Inferior parietal cortex (tissue), 1 donor: ENCODE measurements around the gene RIOK3.
A peak's percentile ranks its signal among the peaks of the same experiment; 100 is the strongest.
"Not testable (repeated sequence)": the region's sequence is repeated elsewhere in the genome, so short reads cannot be mapped to it uniquely, and the experiment has no call there.

Experiments
- DNase-seq: peaks from one replicate; pipeline ENCODE4 v3.0.0-alpha.2; 2016; ENCODE audit errors: extremely low spot score

Gene RIOK3

DNA sequence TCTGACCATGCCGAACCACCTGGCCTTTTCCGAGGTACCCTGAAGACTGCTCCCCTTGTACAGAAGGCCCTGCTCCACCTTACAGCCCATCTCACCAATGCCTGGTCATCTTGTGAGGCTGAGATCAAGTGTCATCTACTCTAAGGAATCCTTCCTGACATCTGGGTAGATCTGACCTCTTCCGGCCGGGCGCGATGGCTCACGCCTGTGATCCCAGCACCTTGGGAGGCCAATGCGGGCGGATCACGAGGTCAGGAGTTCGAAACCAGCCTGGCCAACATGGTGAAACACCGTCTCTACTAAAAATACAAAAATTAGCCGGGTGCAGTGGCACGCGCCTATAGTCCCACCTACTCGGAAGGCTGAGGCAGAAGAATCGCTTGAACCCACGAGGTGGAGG, 2.1 kb upstream of the RIOK3 start:
- no peak for DNase-seq

- no peak for DNase-seq
These were observed 1.6 kb upstream of the RIOK3 start for GRCh38 chr18:23451491-23451890.

DNA sequence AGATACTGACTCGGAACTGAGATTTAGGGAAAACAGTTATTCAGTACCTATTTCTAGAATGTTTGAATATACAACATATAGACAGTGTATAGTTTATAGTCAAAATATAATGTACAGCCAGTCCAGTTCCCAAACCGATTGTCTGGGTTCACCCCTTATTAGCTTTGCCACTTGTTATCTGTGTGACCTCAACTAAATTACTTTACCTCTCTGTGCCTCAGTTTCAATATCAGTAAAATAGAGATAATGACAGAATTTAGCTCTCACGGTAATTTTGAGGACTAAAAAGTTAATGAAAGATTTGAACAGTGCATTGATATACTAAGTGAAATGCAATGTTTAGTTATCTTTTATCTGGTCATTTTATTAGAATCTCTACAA, 750 bp upstream of the RIOK3 start:
- DNase-seq: no peak

DNA sequence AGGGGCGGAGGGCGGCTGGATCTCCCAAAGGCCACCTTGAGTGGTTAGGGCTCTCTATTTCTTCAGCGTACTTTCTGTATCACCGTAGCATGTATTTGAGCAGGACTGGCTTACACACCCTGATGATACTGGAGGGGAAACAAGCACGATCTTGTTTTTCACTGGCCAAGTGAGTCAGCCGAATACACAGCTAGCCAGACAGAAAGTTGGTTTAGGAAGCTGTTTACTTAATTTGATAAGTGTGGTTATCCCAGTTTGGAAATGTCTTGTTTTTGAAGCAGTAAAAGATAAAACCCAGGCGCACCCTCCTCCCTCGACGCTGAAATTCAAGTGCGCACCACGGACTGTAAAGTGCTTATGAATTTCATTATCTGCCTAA, 582 bp downstream of the RIOK3 start:
- DNase-seq: peak; percentile 32

- no peak for DNase-seq
These were observed 3.7 kb downstream of the RIOK3 start for GRCh38 chr18:23456835-23457234.

- no peak for DNase-seq
These were observed 5.9 kb downstream of the RIOK3 start for GRCh38 chr18:23458830-23459529.

DNA sequence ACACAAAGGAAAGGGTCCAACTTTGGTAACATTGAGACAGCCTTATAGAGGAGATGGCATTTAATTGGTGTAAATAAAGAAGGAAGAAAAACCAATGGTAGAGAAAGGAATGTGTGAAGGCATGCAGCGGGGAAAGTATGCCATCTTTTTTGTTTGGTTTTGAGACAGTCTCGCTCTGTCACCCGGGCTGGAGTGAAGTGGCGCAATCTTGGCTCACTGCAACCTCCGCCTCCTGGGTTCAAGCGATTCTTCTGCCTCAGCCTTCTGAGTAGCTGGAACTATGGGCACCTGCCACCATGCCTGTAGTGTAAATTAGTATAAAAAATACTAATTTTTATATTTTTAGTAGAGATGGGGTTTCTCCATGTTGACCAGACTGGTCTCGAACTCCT, 6.4 kb downstream of the RIOK3 start:
- no peak for DNase-seq

GRCh38 chr18:23460285-23461273, 7.5 kb downstream of the RIOK3 start:
- DNase-seq: no peak

DNA sequence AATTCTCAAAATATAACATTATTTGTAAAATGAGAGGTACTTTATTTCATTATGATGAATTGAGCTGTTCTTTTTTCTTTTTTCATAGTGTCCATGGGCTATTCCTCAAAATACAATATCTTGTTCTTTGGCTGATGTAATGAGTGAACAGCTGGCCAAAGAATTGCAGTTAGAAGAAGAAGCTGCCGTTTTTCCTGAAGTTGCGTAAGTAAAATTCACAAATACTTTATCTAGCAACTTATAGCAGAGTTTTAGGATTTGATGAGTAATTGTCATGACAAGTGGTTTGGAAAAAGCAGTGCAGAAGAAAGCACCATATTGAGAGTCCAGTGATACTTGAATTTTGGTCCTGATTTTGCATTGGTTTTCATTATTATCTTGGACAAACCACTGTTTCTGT, 9.8 kb downstream of the RIOK3 start:
- DNase-seq: no peak

DNA sequence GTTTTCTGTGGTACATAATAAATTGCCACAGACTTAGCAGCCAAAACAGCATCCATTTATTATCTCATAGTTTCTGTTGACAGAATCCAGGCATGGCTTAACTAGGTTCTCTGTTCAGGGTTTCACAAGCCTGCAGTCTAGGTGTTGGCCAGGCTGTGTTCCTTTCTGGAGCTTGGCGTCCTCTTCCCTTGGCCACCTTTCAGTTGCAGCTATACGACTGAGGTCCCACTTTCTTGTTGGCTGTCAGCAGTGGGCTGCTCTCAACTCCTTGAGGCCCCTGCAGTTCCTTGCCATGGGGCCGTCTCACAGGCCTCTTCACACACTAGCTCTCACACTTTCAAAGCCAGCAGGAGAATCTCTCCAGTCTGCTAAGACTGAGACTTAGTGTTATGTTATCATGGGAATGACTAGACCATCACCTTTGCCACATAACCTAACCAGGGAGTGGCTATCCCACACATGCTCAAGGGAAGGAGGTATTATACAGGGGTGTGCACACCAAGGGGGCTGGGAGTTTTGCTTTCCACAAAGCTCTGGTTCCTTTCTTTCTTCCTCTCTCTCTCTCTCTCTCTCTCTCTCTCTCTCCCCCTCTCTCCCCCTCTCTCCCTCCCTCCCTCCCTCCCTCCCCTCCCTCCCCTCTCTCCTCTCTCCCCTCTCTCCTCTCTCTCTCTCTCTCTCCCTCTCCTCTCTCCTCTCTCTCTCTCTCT, 15.8 kb downstream of the RIOK3 start:
- no peak for DNase-seq

- DNase-seq: no peak
These were observed 17.7 kb downstream of the RIOK3 start for GRCh38 chr18:23470620-23471387.

DNA sequence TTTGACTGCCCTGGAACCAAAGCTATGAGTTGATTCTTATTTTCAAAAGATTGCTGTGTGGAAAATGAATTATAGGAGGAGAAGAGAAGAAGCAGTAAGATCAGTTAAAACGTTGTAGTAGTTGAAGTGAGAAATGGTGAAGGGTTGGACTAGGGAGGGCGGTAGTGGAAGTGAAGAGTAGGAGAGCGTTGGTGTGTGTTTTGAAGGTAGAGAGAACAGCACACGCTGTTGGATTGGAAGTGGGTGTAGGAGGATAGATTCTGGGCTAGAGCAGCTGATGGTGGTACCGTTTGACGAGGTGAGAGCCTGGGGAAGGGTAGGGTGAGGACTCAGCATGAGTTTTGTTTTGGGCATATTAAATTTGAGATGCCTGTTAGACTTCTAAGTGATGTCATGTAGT, 18.4 kb downstream of the RIOK3 start:
- no peak for DNase-seq

GRCh38 chr18:23479829-23480505, 26.9 kb downstream of the RIOK3 start:
- DNase-seq: no peak

- no peak for DNase-seq
These were observed 31.6 kb downstream of the RIOK3 start for GRCh38 chr18:23484561-23485182.

DNA sequence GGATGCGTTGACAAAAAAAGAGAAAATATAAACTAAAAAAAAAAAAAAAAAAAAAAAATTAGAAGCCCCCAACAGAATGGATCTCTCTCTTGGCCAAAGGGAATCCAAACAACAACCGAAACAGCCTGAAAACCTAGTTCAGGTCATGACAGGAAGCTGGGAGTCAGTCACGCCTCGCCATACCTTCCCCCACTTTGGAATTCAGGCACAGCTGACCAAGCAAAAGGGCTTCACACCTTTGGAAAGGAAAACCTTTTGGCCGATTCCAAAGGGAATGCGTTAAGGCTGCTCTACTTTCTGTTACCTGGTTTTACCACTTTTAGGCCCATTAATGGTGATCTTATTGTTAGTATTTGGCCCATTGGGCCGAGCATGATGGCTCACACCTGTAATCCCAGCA, 32.3 kb downstream of the RIOK3 start:
- no peak for DNase-seq

DNA sequence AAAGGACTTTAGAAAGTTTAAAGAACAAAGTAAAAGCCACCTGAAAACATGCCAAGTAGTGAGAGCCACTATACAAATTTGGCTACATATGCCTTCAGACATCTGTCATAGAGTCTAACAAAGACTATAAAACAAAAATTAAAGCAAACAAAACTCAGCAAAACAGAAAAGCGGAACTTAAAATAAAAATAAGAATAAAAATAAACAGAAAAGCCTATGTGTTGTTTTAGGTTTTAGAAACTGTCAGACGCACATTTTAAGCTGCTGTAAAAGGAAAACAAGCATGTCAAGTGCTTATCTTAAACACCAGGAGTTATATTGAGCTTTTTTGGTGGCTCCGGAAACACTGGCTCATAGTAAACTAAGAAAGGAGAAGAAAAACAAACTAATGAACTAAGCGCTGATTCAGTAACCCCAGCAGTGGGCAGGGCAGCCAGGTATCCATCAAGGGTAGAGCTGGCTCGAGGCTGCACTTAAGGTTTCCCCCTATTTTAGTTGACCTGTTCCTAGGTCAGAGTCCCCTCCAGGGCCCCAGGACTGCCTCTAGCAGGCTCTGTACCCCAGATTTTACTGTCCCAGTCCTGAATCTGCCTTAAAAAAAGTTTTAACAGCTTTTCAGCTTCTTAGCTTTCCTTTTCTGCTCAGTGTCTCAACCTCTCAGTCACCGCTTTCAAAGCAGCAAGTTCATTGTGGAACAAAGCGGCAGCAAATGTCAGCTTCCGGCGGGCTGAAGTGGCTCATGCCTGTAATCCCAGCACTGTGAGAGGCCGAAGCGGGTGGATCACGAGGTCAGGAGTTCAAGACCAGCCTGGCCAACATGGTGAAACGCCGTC, 34.9 kb downstream of the RIOK3 start:
- DNase-seq: no peak

- not testable (repeated sequence) for DNase-seq
These were observed 36.5 kb downstream of the RIOK3 start for GRCh38 chr18:23489586-23489985.

DNA sequence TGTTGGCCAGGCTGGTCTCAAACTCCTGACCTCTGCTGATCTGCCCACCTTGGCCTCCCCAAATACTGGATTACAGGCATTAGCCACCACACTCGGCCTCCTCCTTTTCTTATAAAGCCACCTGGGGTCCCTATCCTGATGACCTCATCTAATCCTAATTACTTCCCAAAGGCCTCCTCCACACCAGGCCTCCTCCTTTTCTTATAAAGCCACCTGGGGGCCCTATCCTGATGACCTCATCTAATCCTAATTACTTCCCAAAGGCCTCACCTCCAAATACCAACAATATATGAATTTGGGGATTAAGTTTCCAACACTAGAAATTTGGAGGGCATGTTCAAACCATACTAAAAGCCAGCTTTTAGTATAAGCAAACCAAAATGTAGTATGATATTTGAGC, 40.6 kb downstream of the RIOK3 start:
- no peak for DNase-seq

- DNase-seq: no peak
These were observed 41.9 kb downstream of the RIOK3 start for GRCh38 chr18:23494992-23495391.
